Measurements from ENCODE around the gene DPM2. TPM values are rescaled to one million over a fixed set of nuclear protein-coding genes. Genes with fewer than 3 reads are reported as not detected.

Gene DPM2, protein sequence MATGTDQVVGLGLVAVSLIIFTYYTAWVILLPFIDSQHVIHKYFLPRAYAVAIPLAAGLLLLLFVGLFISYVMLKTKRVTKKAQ
- 10 to 100 TPM; 22.8 to 23.6 TPM for total RNA-seq
- long read RNA-seq, donor 1, transcript DPM2-201 (4 exons, 1,542 nt), result major isoform, 6 of 12 reads
- long read RNA-seq, donor 1, partial matches to known transcripts, result 3 of 12 reads
- long read RNA-seq, donor 1, other reads (novel, unspliced or antisense), result 0 of 12 reads
- long read RNA-seq, donor 2, transcript DPM2-203 (3 exons, 928 nt), result minor isoform, 12 of 82 reads
- long read RNA-seq, donor 2, transcript DPM2-205 (3 exons, 1,662 nt), result minor isoform, 28 of 82 reads
- long read RNA-seq, donor 2, transcript DPM2-201 (4 exons, 1,542 nt), result major isoform, 31 of 82 reads
- long read RNA-seq, donor 2, partial matches to known transcripts, result 9 of 82 reads
- long read RNA-seq, donor 2, other reads (novel, unspliced or antisense), result 2 of 82 reads

DNA sequence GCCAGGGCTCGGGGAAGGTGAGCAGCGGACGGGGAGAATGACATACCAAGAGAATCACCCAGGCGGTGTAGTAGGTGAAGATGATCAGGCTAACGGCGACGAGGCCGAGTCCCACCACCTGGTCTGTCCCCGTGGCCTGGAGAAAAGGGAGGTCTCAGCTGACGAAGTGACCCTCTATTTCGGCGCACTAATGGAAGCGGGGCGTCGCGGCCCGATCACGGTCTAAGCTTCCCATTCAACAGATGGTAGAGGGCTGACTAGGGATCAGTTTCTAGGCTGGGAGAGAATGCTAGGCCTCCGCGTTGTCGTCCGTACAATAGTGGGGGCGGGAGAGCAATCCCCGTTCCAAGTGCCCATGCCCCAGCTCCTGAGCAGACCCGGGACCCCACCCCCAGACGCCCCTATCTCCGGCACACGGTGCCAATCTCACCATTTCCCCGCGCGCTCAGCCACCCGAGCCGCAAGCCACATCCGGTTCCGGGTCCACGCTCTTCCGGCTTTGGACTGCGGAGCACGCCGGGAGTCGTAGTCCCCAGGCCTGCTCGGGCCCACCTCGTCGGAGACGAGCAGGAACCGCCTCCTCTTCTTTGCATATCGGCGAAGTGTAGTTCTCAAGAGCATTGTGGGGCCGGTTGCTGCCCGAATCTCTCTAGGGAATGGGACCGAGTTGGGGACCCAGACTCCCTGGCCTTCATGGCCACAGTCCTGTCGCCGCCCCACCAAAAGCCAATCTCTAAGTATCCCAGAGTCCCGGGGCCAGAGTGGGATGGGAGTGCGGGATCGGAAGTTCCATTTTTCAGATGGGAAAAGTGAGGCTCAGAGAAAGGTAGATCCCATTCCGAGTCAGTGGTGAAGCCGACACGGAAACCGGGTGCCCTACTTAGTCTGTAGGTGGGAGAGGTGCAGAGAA, at the start of gene DPM2:
TSS of gene DPM2 (minus strand) at position 467 of the 910 bp plus-strand sequence. CDS start at position 433, 34 bp downstream.
- intact Hi-C loops (cut with DNase I), result no loop called here
- DNase-seq (ENCODE audit: low spot score), result peak; percentile 95

DNA sequence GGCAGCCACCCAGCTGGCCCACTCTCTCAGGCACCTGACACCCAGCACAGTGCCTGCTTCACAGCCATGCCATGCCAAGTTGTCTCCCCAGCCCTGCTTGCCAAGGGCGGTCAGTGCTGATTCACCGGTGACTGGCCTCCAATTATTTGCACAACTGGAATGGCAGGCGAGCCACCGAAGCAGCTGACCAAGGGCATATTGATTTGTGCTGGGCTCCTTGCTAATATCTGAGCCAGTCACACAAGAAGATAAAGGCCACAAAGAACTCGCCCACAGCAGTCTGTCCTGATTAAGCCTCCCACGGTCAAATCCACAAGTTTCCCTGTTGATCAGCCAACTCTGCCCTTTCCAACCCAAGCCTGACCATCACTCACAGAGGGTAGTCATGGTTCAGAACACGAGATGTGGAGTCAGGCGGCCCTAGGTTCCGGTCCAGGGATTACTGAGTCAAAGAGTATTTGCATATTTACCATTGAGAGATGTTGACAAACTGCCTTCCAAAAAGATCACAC, 49.5 kb upstream of the DPM2 start:
- DNase-seq (ENCODE audit: low spot score), result no peak
- intact Hi-C loops (cut with DNase I), result no loop called here

DNA sequence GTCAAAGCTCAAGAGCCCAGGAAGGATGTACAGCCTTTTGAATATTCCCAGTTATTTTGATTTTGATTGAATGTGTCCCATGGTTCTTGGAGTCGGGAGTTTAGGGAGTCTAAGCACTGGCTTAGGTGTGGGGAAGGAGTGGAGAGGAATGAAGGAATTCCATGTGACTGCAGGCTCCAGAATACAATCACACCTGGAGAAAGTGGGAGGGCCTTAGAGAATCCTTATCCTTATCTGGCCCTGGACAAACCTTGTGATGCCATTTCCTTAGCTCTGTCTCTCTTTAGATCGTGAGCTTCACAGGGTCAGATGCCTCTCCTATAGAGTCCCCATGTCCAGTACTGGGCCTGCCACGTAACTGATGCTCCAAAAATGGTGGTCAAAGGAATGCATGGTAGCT, 47.4 kb upstream of the DPM2 start:
- intact Hi-C loops (cut with DNase I), result no loop called here
- DNase-seq (ENCODE audit: low spot score), result no peak

DNA sequence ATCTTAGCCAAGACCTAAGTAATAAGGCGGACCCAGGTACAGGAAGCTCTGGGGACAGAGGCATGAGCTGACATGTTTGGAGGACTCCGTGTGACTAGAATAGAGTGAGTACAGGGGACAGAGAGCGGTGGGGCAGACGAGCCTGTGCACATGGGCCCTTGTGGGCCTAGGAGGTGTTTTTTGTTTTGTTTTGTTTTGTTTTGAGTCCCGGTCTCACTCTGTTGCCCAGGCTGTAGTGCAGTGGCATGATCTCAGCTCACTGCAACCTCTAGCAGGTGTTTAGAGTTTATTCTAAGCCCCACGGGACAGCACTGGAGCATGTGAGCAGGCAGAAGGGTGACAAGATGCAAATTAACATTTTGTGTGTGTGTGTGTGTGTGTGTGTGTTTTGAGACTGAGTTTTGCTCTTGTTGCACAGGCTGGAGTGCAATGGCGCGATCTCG, 46.2 kb upstream of the DPM2 start:
- intact Hi-C loops (cut with DNase I), result loop anchor here in 1 of 2 donors (5.0 kb wide), 1 partner anchor 42 kb away; no protein-coding TSS in a partner anchor
- no peak for DNase-seq (ENCODE audit: low spot score)

DNA sequence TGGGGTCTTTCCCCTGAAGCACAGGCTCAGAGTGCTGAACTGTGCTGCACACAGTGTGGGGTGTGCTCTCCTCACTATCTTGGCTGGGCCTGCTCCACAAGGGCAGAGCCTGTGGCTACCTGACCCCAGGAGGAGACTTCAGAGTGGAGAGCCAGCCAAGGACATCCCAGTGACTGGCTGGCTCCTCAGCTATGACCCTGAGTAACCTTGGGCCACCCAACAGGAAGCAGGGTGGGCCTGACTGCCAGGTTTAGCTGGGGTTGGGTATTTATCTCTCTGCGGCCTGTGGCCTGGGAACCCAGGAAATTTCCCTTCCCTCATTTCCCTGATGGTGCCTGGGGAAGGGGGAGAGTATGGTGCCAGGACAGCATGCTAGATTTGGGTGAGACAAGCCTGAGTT, 45.3 kb upstream of the DPM2 start:
- DNase-seq (ENCODE audit: low spot score), result no peak
- intact Hi-C loops (cut with DNase I), result loop anchor here in 1 of 2 donors (5.0 kb wide), 1 partner anchor 41 kb away; no protein-coding TSS in a partner anchor

DNA sequence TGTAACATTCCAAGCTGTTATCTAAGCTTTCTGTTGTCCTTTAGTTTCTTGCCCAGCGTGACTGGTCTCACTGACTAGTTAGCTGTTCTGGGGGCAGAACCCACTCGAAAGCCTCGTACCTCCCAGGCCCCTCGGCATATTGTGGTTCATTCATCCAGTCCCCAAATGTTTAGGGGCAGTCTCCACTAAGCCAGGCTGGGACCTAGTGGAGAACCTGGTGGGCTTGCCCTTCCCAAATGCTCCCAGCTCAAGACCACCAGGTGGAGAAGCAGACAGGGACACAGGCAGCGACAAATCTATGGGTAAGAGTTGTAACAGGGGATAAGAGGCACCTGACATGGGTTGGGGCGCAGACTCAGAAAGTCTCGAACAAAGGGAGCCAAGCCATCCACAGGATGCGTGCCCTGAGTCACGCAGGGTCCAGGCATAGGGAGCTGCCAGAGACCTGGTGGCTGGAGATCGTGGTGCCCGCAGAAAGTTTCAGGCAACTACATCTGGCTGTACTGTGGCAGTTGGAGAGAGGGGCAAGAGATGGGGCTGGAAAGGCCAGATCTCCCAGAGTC, 44.0 kb upstream of the DPM2 start:
- intact Hi-C loops (cut with DNase I), result loop anchor here in 1 of 2 donors (5.0 kb wide), 1 partner anchor 39 kb away; no protein-coding TSS in a partner anchor

DNA sequence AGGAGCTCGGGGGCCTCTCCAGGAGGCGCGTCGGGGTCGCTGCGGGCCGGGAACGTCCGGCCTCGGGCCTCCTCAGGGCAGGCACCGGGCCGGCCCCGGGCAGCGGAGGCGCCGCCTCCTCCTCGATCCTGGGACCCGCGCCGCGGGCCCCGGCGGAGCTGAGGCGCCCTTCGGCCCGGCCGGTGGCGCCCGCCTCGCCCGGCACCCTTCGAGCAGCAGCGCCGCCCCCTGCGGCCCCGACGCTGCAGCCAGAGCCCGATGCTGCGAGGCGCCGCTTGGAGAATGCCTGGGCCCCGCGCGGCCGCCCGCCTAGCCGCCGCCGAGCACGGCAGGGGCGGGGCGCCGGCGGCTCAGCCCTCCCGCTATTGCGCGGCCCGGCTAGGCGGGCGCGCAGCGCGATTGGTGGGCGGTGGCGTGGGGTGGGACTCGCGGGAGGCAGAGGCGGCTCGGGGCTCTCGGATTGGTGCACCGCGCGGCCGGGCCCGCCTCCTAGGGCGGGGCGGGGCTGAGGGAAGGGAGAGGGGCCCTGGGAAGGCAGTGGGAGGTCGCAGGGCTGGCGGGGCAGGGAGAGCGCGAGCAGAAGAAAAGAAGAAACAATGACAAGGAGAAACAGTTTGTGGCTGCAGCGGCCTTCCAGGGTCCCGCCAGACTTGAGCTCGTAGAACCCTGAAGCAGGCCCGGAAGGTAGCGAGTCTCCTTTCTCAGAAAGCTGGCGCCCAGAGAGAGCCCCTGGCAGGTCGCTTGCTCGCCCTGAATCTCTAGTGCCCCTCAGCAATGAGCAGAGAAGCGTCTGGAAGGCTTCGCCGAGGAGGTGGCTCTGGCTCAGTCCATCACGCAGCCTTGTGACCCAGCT, 43.3 kb upstream of the DPM2 start, which contains the start of gene EEIG1:
TSS of gene EEIG1 (minus strand) at position 284 of the 853 bp plus-strand sequence. CDS start 852 bp downstream, outside the sequence.
- intact Hi-C loops (cut with DNase I), result loop anchor here in 1 of 2 donors (5.0 kb wide), 1 partner anchor 39 kb away; no protein-coding TSS in a partner anchor

More for the DNA sequence above, 44.0 kb upstream of the DPM2 start:
- no peak for DNase-seq (ENCODE audit: low spot score)

DNA sequence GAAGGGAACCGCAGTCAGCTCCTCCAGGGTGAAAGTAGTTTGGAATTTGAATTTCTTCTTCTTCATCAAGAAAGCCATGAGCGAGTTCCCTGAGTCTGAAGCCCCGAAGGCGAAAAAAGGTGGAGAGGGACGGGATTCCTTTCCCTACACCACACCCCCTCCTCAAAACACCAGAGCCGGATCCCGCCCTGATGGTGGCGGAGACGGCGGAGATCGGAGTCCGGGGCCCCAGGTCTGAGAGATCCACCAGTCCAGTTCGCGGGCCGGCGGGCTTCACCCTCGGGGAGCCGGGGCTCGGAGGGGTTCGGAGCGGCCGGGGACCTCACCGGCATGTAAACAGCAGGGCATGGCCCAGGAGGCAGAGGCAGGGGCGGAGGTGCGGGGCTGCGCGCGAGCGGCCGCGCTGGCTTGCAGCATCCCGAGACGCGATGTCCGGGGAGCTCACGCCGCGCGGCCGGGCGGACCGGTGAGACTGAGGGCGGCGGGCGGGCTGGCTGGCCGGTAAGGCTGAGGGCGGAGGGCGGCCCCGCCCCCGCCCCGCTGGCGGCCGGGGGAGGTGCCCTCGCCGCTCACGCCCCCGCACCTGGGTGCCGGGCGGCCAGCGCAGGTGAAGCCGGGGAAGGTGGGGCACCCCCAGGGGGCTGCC, 42.5 kb upstream of the DPM2 start:
- DNase-seq (ENCODE audit: low spot score), result no peak
- intact Hi-C loops (cut with DNase I), result loop anchor here in 1 of 2 donors (5.0 kb wide), 1 partner anchor 38 kb away; no protein-coding TSS in a partner anchor

More for the DNA sequence above, 43.3 kb upstream of the DPM2 start, which contains the start of gene EEIG1:
- DNase-seq (ENCODE audit: low spot score), result peak; percentile 99

DNA sequence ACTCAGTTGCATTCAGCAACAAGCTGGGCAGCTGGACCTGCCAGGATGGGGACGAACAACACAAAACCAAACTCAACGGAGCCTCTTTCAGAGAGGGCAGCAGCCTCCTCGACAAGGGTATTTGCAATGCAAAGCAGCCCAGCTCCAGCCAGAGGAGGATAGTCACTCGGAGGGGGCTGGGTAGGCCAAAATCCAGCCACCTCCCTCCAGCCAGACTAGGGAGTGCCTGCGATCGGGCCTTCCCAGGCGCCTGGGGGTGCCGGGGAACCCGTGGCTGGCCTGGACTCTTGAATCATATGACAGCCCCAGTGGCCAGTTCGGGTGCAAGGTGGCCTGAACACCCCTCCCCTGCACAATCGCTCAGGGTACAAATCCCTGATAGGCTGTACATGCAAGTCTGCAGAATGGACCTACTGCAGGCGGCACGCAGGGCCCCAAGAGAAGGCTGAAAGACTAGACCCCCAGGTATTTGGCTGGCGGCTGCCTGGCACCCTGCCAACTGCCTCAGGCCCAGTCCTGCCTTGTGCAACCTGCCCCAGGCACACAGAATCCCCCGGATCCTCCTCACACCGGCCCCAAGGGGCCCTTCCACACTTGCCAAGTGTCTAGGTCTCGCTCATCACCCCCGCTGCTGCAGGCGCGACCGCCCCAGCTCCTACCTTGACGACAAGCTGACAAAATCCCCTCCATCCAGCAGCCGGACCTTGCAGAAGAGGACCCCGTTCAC, 41.8 kb upstream of the DPM2 start:
- DNase-seq (ENCODE audit: low spot score), result peak; percentile 88
- intact Hi-C loops (cut with DNase I), result loop anchor here in 1 of 2 donors (5.0 kb wide), 1 partner anchor 37 kb away; no protein-coding TSS in a partner anchor

DNA sequence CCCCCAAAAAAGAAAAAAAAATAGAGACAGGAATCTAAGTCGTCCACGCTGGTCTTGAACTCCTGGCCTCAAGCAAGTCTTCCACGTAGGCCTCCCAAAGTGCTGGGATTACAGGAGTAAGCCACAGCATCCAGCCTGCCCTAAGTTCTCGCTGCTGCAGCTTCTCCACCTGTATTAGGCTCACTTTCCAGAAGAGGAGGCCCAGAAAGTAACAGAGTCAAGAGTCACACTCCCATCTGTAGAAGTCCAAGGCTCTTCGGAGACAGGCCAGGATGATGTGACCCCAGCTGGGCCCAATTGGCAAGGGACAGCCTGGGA, 41.3 kb upstream of the DPM2 start:
- intact Hi-C loops (cut with DNase I), result no loop called here
- DNase-seq (ENCODE audit: low spot score), result no peak

DNA sequence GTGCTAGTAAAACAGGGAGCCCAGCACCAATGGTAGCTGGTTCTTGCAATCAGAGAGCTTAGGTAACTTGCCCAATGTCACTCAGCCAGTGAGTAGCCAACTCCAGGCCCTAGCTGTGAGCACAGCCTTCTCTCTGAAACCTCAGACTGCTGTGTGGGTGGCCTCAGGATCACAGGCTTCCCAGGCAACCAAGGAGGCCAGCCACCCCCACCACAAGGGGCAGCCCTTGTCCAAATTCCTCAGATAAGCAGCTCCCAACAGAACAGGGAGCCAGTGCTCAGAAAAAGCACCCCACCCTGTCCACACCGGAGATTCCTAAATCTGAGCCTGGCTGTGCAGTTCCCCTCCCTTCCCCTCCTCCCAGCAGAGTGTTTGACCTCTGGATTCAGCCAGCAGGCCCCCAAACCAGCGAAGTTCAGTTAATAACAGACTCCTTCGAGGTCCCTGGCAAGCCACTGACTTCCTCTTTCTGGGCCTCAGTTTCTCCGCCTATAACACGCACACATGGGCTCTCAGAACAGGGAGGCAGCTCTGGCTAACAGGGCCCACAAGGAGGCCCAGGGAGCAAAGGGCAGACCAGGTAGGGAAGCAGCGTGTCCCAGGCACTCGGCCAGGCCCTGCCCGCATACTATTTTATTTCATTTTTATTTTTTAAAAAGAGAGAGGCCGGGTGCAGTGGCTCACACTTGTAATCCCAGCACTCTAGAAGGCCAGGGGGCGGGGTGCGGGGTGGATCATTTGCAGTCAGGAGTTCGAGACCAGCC, 40.4 kb upstream of the DPM2 start:
- DNase-seq (ENCODE audit: low spot score), result peak; percentile 95
- intact Hi-C loops (cut with DNase I), result no loop called here

DNA sequence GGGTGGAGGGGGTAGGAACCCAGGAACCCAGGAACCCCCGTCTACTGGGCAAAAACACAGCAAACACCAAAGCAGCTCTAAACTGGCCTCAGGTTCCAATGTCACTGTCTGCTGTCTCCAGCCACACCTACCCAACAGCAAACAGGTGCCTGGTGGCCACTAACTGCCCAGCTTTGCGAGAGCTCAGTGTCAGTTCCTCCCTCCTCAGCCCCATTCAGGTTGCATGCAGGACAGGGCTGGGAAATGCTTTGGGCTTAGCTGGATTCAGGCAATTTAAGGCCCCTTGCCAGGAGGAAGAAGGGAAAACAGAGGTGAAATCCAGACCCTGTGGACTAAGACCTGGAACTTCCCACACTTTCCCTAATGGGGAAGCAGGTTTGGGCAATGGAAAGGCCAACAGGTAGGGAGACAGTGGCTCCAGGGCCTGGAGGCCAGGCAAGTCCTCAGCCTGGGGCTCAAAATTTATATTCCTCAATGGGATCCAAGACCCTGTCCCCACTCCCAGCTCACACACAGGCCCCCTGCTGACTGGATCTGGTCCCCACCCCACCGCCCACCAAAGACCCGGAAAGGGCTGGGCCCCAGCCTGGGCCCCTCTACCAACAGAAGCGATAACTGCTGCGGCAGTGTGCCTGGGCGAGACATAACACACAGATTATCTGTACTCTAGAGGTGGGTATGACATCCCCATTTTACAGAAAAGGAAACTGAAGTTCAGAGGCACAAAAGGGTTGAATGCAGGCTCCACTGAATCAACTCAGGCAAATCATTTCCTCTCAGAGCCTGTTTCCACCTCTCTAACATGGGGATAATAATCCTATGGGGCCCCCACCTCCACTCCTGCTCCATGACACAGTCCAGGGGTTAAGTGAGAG, 39.6 kb upstream of the DPM2 start:
- intact Hi-C loops (cut with DNase I), result no loop called here

DNA sequence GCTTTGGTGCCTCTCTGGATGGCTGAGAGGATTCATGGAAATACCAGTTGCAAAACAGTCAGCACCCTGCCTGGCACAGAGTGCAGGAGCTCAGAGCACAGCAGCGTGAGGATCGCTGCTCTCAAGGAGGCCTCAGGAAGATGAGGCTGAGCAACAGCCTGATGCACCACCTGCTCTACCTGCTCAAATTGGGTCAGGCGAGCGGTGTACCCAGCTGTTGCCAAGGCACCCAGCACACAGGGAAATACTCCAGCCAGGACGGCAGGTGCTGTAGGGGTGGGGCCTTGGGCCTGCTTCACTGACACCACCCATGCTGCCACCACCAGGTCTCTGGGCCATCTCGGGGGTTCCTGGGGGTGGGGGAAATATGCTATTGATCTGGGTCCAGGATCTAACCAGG, 38.8 kb upstream of the DPM2 start:
- intact Hi-C loops (cut with DNase I), result no loop called here
- DNase-seq (ENCODE audit: low spot score), result no peak

More for the DNA sequence above, 39.6 kb upstream of the DPM2 start:
- DNase-seq (ENCODE audit: low spot score), result no peak

DNA sequence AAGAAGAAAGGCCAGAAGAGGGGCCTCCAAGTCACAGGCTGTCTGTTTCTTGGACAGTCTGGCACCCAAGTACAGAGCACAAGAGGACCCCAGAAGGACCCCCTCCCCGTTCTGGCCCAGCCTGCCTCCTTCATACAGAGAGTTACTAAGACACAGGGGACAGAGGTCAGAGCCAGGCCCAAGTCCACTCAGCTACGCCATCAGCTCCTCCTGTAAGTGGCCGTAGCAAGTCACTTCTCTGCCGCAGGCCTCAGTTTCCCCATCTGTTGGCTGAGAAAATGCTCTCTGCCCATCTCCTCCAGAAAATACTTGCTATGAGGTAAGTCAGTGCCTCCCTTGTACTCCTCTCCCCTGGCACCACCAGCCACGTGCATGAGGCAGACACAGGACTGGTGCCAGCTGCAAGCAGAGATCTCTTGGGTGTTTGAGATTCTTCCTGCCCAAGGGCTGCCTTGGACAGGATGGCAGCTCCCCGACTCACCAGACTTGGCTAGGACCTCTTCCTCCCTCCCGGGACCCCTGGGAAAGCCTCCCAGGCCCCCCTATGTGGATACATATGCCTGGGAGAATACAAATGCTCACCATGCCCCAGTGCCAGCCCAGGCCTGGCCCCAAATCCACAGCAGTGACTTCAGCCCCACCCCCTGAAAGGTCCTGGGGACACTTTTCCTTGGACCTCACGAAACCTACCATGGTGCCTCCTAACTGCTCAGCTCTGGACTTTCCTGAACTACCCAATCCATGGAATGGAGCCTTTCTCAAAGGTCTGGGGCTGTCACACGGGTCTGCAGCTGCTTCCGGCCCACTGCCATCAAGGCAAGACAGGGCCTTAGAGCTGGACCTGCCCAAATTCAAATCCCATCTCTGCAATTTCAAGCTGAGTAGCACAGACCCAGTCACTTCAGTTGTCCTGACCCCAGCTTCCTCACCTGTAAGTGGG, 38.0 kb upstream of the DPM2 start:
- no peak for DNase-seq (ENCODE audit: low spot score)
- intact Hi-C loops (cut with DNase I), result no loop called here
